HEK293 (cell line): ENCODE results near the gene KCNB1.

ENCODE experiments used
- CTCF ChIP-seq: fragments of 450-650 bp; formaldehyde crosslinking; IDR thresholded peaks from 2 replicates; pipeline ENCODE4 v1.5.1; 2016; ENCODE audit warnings: missing biosample characterization, missing genetic modification characterization
- INSM2 ChIP-seq: fragments of 450-650 bp; formaldehyde crosslinking; IDR thresholded peaks from 2 replicates; pipeline ENCODE4 v1.5.1; 2016; ENCODE audit warnings: missing biosample characterization, missing genetic modification characterization
- REST ChIP-seq: fragments of 450-650 bp; formaldehyde crosslinking; IDR thresholded peaks from 2 replicates; pipeline ENCODE4 v1.5.1; 2016; ENCODE audit warnings: missing biosample characterization, missing genetic modification characterization
- SCRT2 ChIP-seq: fragments of 450-650 bp; formaldehyde crosslinking; IDR thresholded peaks from 2 replicates; pipeline ENCODE4 v1.5.1; 2016; ENCODE audit warnings: missing biosample characterization, missing genetic modification characterization
- YY1 ChIP-seq: fragments of 450-650 bp; formaldehyde crosslinking; IDR thresholded peaks from 2 replicates; pipeline ENCODE4 v1.5.1; 2018; ENCODE audit warnings: missing biosample characterization, missing genetic modification characterization
- ZEB2 ChIP-seq: fragments of 450-650 bp; formaldehyde crosslinking; IDR thresholded peaks from 2 replicates; pipeline ENCODE4 v1.5.1; 2016; ENCODE audit warnings: missing biosample characterization, missing genetic modification characterization
- ZNF138 ChIP-seq: fragments of 450-650 bp; formaldehyde crosslinking; IDR thresholded peaks from 2 replicates; pipeline ENCODE4 v1.5.1; 2016; ENCODE audit warnings: missing biosample characterization, missing genetic modification characterization, borderline replicate concordance
- ZNF274 ChIP-seq, 2 experiments: fragments of 200-500 bp in 1 of 2; fragments of 450-650 bp in 1 of 2; sonication (Bioruptor generic) in 1 of 2; formaldehyde crosslinking in 1 of 2; IDR thresholded peaks; 2 replicates each; pipeline versions ENCODE4 v1.5.1 to v1.6.1; 2014 to 2016; ENCODE audit warnings: borderline replicate concordance in 1 of 2, inconsistent platforms in 1 of 2, low read length in 1 of 2, missing biosample characterization in 1 of 2, missing genetic modification characterization in 1 of 2
- ZNF366 ChIP-seq: fragments of 450-650 bp; formaldehyde crosslinking; conservative IDR thresholded peaks from 2 replicates; pipeline ENCODE4 v1.5.1; 2016; ENCODE audit warnings: missing biosample characterization, missing genetic modification characterization
- ZNF398 ChIP-seq: fragments of 450-650 bp; formaldehyde crosslinking; IDR thresholded peaks from 2 replicates; pipeline ENCODE4 v1.5.1; 2017; ENCODE audit warnings: missing biosample characterization, missing genetic modification characterization
- ZNF596 ChIP-seq: fragments of 450-650 bp; IDR thresholded peaks from 2 replicates; pipeline ENCODE4 v1.5.0; 2018; ENCODE audit warnings: missing biosample characterization, mild to moderate bottlenecking, missing genetic modification characterization, moderate library complexity
- ZNF747 ChIP-seq: fragments of 450-650 bp; formaldehyde crosslinking; IDR thresholded peaks from 2 replicates; pipeline ENCODE4 v1.5.1; 2016; ENCODE audit warnings: missing biosample characterization, missing genetic modification characterization
- ZNF830 ChIP-seq: fragments of 450-650 bp; IDR thresholded peaks from 2 replicates; pipeline ENCODE4 v1.5.0; 2018; ENCODE audit warnings: missing biosample characterization, missing genetic modification characterization, low read depth, mild to moderate bottlenecking, moderate library complexity

DNA sequence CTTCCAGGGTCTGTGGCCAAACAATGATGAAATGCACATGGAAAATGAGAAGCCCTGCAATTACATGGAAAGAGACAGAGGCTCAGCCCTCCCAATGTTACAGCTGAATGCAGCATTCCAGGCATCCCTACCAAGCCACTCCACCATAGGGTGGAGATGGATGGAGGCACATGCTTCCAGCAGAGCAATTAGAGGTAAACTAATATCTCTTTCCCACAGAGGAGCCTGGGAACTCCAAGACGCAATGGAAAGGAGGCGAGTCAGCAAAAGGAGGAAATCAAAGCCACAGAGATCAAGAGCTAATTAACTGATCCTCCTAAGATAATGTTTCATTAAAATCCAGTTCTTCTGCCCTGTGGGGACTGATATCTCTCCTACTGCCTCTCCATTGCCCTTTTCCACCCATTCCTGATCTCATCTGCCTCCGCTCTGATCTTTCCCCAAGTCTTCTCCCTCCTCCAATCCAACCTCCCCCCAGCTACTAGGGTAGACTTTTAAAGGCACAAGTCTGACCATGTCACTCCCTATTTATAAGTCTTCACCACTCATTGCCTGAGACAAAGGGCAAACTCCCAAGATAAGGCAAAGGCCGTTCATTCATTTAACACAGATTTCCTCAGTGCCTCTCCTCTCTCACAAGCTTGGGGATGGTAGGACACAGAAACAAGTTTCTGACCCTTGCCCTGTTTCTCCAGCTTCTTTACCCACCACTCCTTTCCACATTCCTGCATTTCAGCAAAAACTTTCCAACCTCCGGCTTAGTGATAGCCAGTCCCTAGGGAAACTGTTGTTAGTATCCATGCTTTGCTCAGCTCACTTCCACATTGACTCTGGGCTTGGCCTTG, 14.3 kb upstream of the KCNB1 start:
- no peak for TF ChIP-seq ZNF274 (IDR thresholded peaks at IDR 0.05; ENCODE audit: low read length)
- TF ChIP-seq ZNF274 (tag by site-specific recombination; IDR thresholded peaks at IDR 0.05; ENCODE audit: borderline replicate concordance): no peak
- no peak for TF ChIP-seq CTCF (tag by site-specific recombination)
- TF ChIP-seq ZNF398 (tag by site-specific recombination): peak; percentile 11; the same call in 1 of the 2 replicates
- TF ChIP-seq ZNF138 (tag by site-specific recombination): no peak
- TF ChIP-seq REST (tag by site-specific recombination): no peak
- TF ChIP-seq ZEB2 (tag by site-specific recombination): no peak
- no peak for TF ChIP-seq SCRT2 (tag by site-specific recombination)
- no peak for TF ChIP-seq ZNF596 (tag by site-specific recombination)
- no peak for TF ChIP-seq ZNF747 (tag by site-specific recombination)
- TF ChIP-seq YY1 (tag by site-specific recombination): no peak
- no peak for TF ChIP-seq ZNF830
- TF ChIP-seq INSM2 (tag by site-specific recombination): no peak
- no peak for TF ChIP-seq ZNF366 (tag by site-specific recombination)
